ENCODE results near the gene ARMH1.

Gene ARMH1

DNA sequence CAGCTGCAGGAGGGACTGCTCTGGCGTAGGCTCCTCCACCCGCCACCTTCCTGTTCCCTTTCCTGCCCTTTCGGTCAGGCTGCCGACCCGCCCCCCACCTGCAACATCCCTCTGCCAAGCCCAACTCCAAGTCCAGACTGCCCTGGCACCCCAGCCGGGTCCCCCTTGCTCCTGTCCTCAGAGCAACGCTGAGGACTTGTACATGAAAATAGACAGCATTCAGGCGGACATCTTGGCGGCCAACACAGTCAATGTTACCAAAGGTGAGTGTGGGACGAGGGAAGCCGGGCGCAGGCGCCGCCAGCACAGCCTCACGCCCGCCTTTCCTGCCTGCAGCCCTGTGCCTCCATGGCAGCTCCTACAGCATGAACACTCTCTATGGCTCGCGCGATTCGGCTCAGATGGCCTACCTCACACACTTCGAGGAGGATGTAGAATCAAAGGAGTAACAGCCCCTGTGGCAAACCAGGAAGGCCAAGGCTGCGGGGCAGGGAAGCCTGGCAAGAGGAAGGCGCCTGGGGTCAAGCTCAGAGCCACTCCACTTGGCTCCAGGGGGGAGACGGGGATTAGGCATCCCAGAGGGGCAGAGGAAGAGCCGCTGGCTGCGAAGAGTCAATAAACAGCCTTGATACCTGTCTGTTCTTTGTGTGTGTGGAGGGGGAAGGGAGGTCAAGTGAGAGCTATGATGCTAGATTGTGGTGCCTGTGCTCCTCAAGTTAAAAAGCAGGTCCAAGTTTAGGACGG is 50.6 kb downstream of the ARMH1 start:
- no peak for TF ChIP-seq POLR2AphosphoS5 (IDR thresholded peaks at IDR 0.05; ENCODE audit: low read depth, low read length)
- TF ChIP-seq TAF1 (IDR thresholded peaks at IDR 0.05; ENCODE audit: borderline replicate concordance, insufficient read depth, low read length), result no peak
- no peak for TF ChIP-seq REST (IDR thresholded peaks at IDR 0.05; ENCODE audit: insufficient read depth in 1 of 2, low read depth in 2 of 2, low read length in 2 of 2)
- no peak for TF ChIP-seq FOXP2 (optimal IDR thresholded peaks at IDR 0.05; ENCODE audit: borderline replicate concordance, extremely low read depth, extremely low read length, insufficient read depth)
- no peak for TF ChIP-seq SIN3A (IDR thresholded peaks at IDR 0.05; ENCODE audit: borderline replicate concordance, insufficient read depth, low read length)

GRCh38 chr1:44730741-44731512 is 56.4 kb downstream of the ARMH1 start, which contains the start of gene RNU5D-1:
TSS of gene RNU5D-1 (minus strand) at chr1:44731170.
- TF ChIP-seq REST (IDR thresholded peaks at IDR 0.05; ENCODE audit: insufficient read depth in 1 of 2, low read depth in 2 of 2, low read length in 2 of 2) (no peak), POLR2AphosphoS5 (IDR thresholded peaks at IDR 0.05; ENCODE audit: low read depth, low read length) (peak; percentile 100), TAF1 (IDR thresholded peaks at IDR 0.05; ENCODE audit: borderline replicate concordance, insufficient read depth, low read length) (peak; percentile 10; the same call in 1 of the 2 replicates), SIN3A (IDR thresholded peaks at IDR 0.05; ENCODE audit: borderline replicate concordance, insufficient read depth, low read length) (0 out of 2 replicates have a peak, but pooled peaks have one; percentile 13)

- TF ChIP-seq REST (IDR thresholded peaks at IDR 0.05; ENCODE audit: insufficient read depth in 1 of 2, low read depth in 2 of 2, low read length in 2 of 2), result no peak; a peak in 1 of 4 replicates
- no peak for TF ChIP-seq TAF1 (IDR thresholded peaks at IDR 0.05; ENCODE audit: borderline replicate concordance, insufficient read depth, low read length)
- TF ChIP-seq POLR2AphosphoS5 (IDR thresholded peaks at IDR 0.05; ENCODE audit: low read depth, low read length), result no peak
- TF ChIP-seq SIN3A (IDR thresholded peaks at IDR 0.05; ENCODE audit: borderline replicate concordance, insufficient read depth, low read length), result no peak
- no peak for TF ChIP-seq FOXP2 (optimal IDR thresholded peaks at IDR 0.05; ENCODE audit: borderline replicate concordance, extremely low read depth, extremely low read length, insufficient read depth)
These were observed 58.9 kb downstream of the ARMH1 start for GRCh38 chr1:44733365-44733764.

DNA sequence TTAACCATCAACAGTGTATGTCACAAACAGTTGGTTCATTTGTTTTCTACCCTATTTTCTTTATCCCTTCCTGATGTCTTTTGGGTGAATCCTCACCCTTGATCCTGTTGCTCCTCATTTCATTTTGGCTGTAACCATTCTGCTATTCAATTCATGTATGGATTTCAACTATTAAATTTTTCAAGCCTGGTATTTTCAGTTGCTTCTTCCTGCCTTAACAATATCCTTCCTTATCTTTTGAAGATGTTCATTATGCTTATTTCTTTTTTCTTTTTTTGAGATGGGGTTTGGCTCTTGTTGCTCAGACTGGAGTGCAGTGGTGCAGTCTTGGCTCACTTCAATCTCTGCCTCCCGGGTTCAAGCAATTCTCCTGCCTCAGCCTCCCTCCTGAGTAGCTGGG is 59.3 kb downstream of the ARMH1 start:
- no peak for TF ChIP-seq REST (IDR thresholded peaks at IDR 0.05; ENCODE audit: insufficient read depth in 1 of 2, low read depth in 2 of 2, low read length in 2 of 2)
